Brain microvascular endothelial cell (primary cell): ENCODE results near the gene FUT1.

Experiments used
- DNase-seq: peaks from one replicate; pipeline ENCODE4 v3.0.0-alpha.2; 2020
- H3K27ac ChIP-seq: fragments of 250-450 bp; sonication (Bioruptor Pico); 2 replicates; pipeline ENCODE4 v1.5.1; 2020; ENCODE audit warnings: mild to moderate bottlenecking, moderate library complexity
- H3K27me3 ChIP-seq: fragments of 250-450 bp; sonication (Bioruptor Pico); replicated peaks from 2 replicates; pipeline ENCODE4 v1.5.1; 2020; ENCODE audit warnings: mild to moderate bottlenecking
- H3K36me3 ChIP-seq: fragments of 250-450 bp; sonication (Bioruptor Pico); replicated peaks from 2 replicates; pipeline ENCODE4 v1.5.1; 2020; ENCODE audit warnings: mild to moderate bottlenecking
- H3K4me3 ChIP-seq: 2 replicates; pipeline ENCODE4 v1.5.1; 2011; ENCODE audit warnings: low read depth, mild to moderate bottlenecking, control low read depth, low read length, moderate library complexity
- CTCF ChIP-seq: IDR thresholded peaks from 2 replicates; pipeline ENCODE4 v1.5.1; 2011; ENCODE audit warnings: low read depth, mild to moderate bottlenecking, moderate library complexity, low read length, control low read depth, inconsistent platforms; ENCODE audit errors: missing control alignments
- in situ Hi-C: cut with HindIII; loops from 2 replicates; pipeline ENCODE4 v1.10.0; 2017; ENCODE audit warnings: low sequenced_read_pairs, low pct_ligation_motif_present

Gene FUT1

GRCh38 chr19:48752496-48753365, at the start of gene FUT1:
TSS of gene FUT1 (minus strand) at chr19:48752641. CDS start at chr19:48751281, 1,360 bp downstream.
- no peak for DNase-seq
- peak; percentile 5 for TF ChIP-seq CTCF
- no peak within 1 kb of the TSS for H3K27ac ChIP-seq
- in situ Hi-C loops: no loop called here
- peak within 1 kb of the TSS; percentile 29 for H3K4me3 ChIP-seq
- no peaks in the 10 kb centered on the region for H3K27me3 ChIP-seq
- no peaks in the 10 kb centered on the region for H3K36me3 ChIP-seq

GRCh38 chr19:48799358-48800300, 47.2 kb upstream of the FUT1 start:
- H3K27me3 ChIP-seq: no peaks in the 10 kb centered on the region
- in situ Hi-C loops: loop anchor here (10.0 kb wide), 1 partner anchor 45 kb away; no protein-coding TSS in a partner anchor
- H3K36me3 ChIP-seq: no peaks in the 10 kb centered on the region
- H3K27ac ChIP-seq: no peak overlapping the region
- H3K4me3 ChIP-seq: no peak overlapping the region
- DNase-seq: no peak
- TF ChIP-seq CTCF: no peak

GRCh38 chr19:48798937-48799336, 46.5 kb upstream of the FUT1 start:
- in situ Hi-C loops: loop anchor here (10.0 kb wide), 1 partner anchor 46 kb away; no protein-coding TSS in a partner anchor
- no peak for TF ChIP-seq CTCF
- no peaks in the 10 kb centered on the region for H3K27me3 ChIP-seq
- H3K27ac ChIP-seq: no peak overlapping the region
- H3K4me3 ChIP-seq: no peak overlapping the region
- H3K36me3 ChIP-seq: no peaks in the 10 kb centered on the region
- peak; percentile 21 for DNase-seq

GRCh38 chr19:48797103-48797502, 44.7 kb upstream of the FUT1 start:
- no peak overlapping the region for H3K4me3 ChIP-seq
- no peak for TF ChIP-seq CTCF
- no peaks in the 10 kb centered on the region for H3K36me3 ChIP-seq
- in situ Hi-C loops: loop anchor here (10.0 kb wide), 1 partner anchor 48 kb away; no protein-coding TSS in a partner anchor
- no peaks in the 10 kb centered on the region for H3K27me3 ChIP-seq
- DNase-seq: no peak
- H3K27ac ChIP-seq: no peak overlapping the region

- in situ Hi-C loops: loop anchor here (10.0 kb wide), 1 partner anchor 48 kb away; no protein-coding TSS in a partner anchor
- Histone ChIP-seq H3K27ac (no peak overlapping the region), H3K36me3 (no peaks in the 10 kb centered on the region), H3K27me3 (no peaks in the 10 kb centered on the region), H3K4me3 (no peak overlapping the region)
- no peak for TF ChIP-seq CTCF
- DNase-seq: no peak
These were observed 44.0 kb upstream of the FUT1 start for GRCh38 chr19:48796298-48797083.
